ENCODE results near the gene SLC5A2. TPM values are rescaled to one million over a fixed set of nuclear protein-coding genes. Genes with fewer than 3 reads are reported as not detected.
"Not testable (repeated sequence)": the region's sequence is repeated elsewhere in the genome, so short reads cannot be mapped to it uniquely, and the experiment has no call there.

SLC5A2 gene
- total and polyA plus RNA-seq, 3 donors from 2014 or later = 5.8 to 18.1 (median 6.9) TPM

- TF ChIP-seq CTCF (IDR thresholded peaks at IDR 0.05) (no peak), POLR2A (IDR thresholded peaks at IDR 0.05) (no peak)
- no peak overlapping the region for H3K4me3 ChIP-seq
- no peak for DNase-seq
- WGBS, 2 donors = 85 to 93% methylated on average over 9 of the region's 9 CpGs
- H3K27me3 ChIP-seq = no peaks in the 10 kb centered on the region
- intact Hi-C loops (cut with DNase I; ENCODE audit: low total_unique reads) = no loop called here
- H3K27ac ChIP-seq = no peak overlapping the region
- no peaks in the 10 kb centered on the region for H3K9me3 ChIP-seq
- H3K4me1 ChIP-seq = peaks cover 7% of the 10 kb centered on the region
- no peaks in the 10 kb centered on the region for H3K36me3 ChIP-seq (ENCODE audit: low read depth, missing control alignments)
These were observed 3.2 kb upstream of the SLC5A2 start for GRCh38 chr16:31479751-31480150.

GRCh38 chr16:31480851-31481536 lies 1.9 kb upstream of the SLC5A2 start:
- intact Hi-C loops (cut with DNase I; ENCODE audit: low total_unique reads) = no loop called here

GRCh38 chr16:31484048-31484447 lies 1.1 kb downstream of the SLC5A2 start:
- WGBS, 2 donors = 69 to 90% methylated on average over 4 of the region's 4 CpGs
- H3K4me3 ChIP-seq; intact Hi-C loops (cut with DNase I; ENCODE audit: low total_unique reads); DNase-seq; H3K9me3 ChIP-seq; H3K27me3 ChIP-seq; H3K36me3 ChIP-seq (ENCODE audit: low read depth, missing control alignments); H3K27ac ChIP-seq: not testable (repeated sequence)
- H3K4me1 ChIP-seq = peaks cover 11% of the 10 kb centered on the region

More at GRCh38 chr16:31480851-31481536, 1.9 kb upstream of the SLC5A2 start:
- DNase-seq = no peak
- Histone ChIP-seq H3K27ac (no peak overlapping the region), H3K27me3 (no peaks in the 10 kb centered on the region), H3K9me3 (no peaks in the 10 kb centered on the region), H3K4me1 (peaks cover 7% of the 10 kb centered on the region), H3K36me3 (ENCODE audit: low read depth, missing control alignments) (no peaks in the 10 kb centered on the region), H3K4me3 (no peak overlapping the region)
- TF ChIP-seq POLR2A (IDR thresholded peaks at IDR 0.05) (no peak), CTCF (IDR thresholded peaks at IDR 0.05) (no peak)
- WGBS, 2 donors = 25 to 26% methylated on average over 7 of the region's 7 CpGs

GRCh38 chr16:31484491-31485171 lies 1.7 kb downstream of the SLC5A2 start:
- Histone ChIP-seq H3K36me3 (ENCODE audit: low read depth, missing control alignments) (no peaks in the 10 kb centered on the region), H3K9me3 (no peaks in the 10 kb centered on the region), H3K27ac (no peak overlapping the region), H3K4me3 (no peak overlapping the region), H3K4me1 (peaks cover 11% of the 10 kb centered on the region), H3K27me3 (no peaks in the 10 kb centered on the region)
- 47 to 54% methylated on average over 9 to 14 of the region's 14 CpGs for WGBS, 2 donors
- TF ChIP-seq POLR2A (IDR thresholded peaks at IDR 0.05) = no peak
- TF ChIP-seq CTCF (IDR thresholded peaks at IDR 0.05) = no peak
- DNase-seq = no peak
- intact Hi-C loops (cut with DNase I; ENCODE audit: low total_unique reads) = no loop called here

GRCh38 chr16:31485571-31485970 lies 2.6 kb downstream of the SLC5A2 start:
- TF ChIP-seq POLR2A (IDR thresholded peaks at IDR 0.05) (no peak), CTCF (IDR thresholded peaks at IDR 0.05) (no peak)
- no peak for DNase-seq
- Histone ChIP-seq H3K4me1 (peaks cover 11% of the 10 kb centered on the region), H3K4me3 (no peak overlapping the region), H3K27ac (no peak overlapping the region), H3K9me3 (no peaks in the 10 kb centered on the region), H3K27me3 (no peaks in the 10 kb centered on the region), H3K36me3 (ENCODE audit: low read depth, missing control alignments) (no peaks in the 10 kb centered on the region)
- intact Hi-C loops (cut with DNase I; ENCODE audit: low total_unique reads) = no loop called here
- WGBS, 2 donors = 94 to 95% methylated on average over 12 to 17 of the region's 17 CpGs
